ENCODE data around the gene PIP5K1A. TPM values are rescaled to one million over a fixed set of nuclear protein-coding genes. Genes with fewer than 3 reads are reported as not detected.
"Not testable (repeated sequence)": the region's sequence is repeated elsewhere in the genome, so short reads cannot be mapped to it uniquely, and the experiment has no call there.

Gene PIP5K1A
- total and polyA plus RNA-seq, 4 donors = 4.0 to 32.0 (median 13.6) TPM

- Histone ChIP-seq H3K27ac (ENCODE audit: low read depth in 1 of 2, low read length in 2 of 2) (no peak overlapping the region), H3K9me3 (ENCODE audit: control insufficient read depth in 4 of 4, low read length in 3 of 4) (no peaks in the 10 kb centered on the region), H3K36me3 (ENCODE audit: control insufficient read depth in 4 of 4, insufficient read depth in 3 of 4, low read depth in 1 of 4, low read length in 3 of 4) (peaks cover 0 to 6% (median 2%) of the 10 kb centered on the region in 4 donors), H3K27me3 (ENCODE audit: control insufficient read depth in 4 of 4, insufficient read depth in 4 of 4, low read length in 3 of 4) (no peaks in the 10 kb centered on the region), H3K9ac (ENCODE audit: low read depth in 1 of 2, low read length in 2 of 2) (no peak overlapping the region), H3K4me3 (ENCODE audit: low read depth in 1 of 3, low read length in 3 of 3) (no peak overlapping the region), H3K4me1 (ENCODE audit: control insufficient read depth in 4 of 4, insufficient read depth in 4 of 4, low read length in 3 of 4) (peaks cover 0 to 5% (median 0%) of the 10 kb centered on the region in 4 donors)
- DNase-seq (ENCODE audit: low spot score) = no peak
- TF ChIP-seq SP1 (IDR thresholded peaks at IDR 0.05) (no peak), EGR1 (IDR thresholded peaks at IDR 0.05; ENCODE audit: low read depth in 2 of 2) (no peak), FOXA2 (IDR thresholded peaks at IDR 0.05) (no peak), FOXA1 (IDR thresholded peaks at IDR 0.05) (no peak), YY1 (IDR thresholded peaks at IDR 0.05) (no peak), ZBTB33 (IDR thresholded peaks at IDR 0.05) (no peak), GABPA (IDR thresholded peaks at IDR 0.05 in 1 of 2, conservative IDR thresholded peaks at IDR 0.05 in 1 of 2) (no peak), JUND (IDR thresholded peaks at IDR 0.05) (no peak), RAD21 (IDR thresholded peaks at IDR 0.05) (no peak), HNF4A (conservative IDR thresholded peaks at IDR 0.05) (no peak), CTCF (IDR thresholded peaks at IDR 0.05; ENCODE audit: low read depth, low read length, missing input control) (no peak), RXRA (IDR thresholded peaks at IDR 0.05) (no peak), TAF1 (conservative IDR thresholded peaks at IDR 0.05) (no peak), HNF4G (IDR thresholded peaks at IDR 0.05) (no peak), NR2F2 (IDR thresholded peaks at IDR 0.05) (no peak)
- TF ChIP-seq, protein P1, sequence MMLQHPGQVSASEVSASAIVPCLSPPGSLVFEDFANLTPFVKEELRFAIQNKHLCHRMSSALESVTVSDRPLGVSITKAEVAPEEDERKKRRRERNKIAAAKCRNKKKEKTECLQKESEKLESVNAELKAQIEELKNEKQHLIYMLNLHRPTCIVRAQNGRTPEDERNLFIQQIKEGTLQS (IDR thresholded peaks at IDR 0.05) = no peak
- TF ChIP-seq, protein P2, sequence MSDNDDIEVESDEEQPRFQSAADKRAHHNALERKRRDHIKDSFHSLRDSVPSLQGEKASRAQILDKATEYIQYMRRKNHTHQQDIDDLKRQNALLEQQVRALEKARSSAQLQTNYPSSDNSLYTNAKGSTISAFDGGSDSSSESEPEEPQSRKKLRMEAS (IDR thresholded peaks at IDR 0.05) = no peak
- TF ChIP-seq, protein P3, sequence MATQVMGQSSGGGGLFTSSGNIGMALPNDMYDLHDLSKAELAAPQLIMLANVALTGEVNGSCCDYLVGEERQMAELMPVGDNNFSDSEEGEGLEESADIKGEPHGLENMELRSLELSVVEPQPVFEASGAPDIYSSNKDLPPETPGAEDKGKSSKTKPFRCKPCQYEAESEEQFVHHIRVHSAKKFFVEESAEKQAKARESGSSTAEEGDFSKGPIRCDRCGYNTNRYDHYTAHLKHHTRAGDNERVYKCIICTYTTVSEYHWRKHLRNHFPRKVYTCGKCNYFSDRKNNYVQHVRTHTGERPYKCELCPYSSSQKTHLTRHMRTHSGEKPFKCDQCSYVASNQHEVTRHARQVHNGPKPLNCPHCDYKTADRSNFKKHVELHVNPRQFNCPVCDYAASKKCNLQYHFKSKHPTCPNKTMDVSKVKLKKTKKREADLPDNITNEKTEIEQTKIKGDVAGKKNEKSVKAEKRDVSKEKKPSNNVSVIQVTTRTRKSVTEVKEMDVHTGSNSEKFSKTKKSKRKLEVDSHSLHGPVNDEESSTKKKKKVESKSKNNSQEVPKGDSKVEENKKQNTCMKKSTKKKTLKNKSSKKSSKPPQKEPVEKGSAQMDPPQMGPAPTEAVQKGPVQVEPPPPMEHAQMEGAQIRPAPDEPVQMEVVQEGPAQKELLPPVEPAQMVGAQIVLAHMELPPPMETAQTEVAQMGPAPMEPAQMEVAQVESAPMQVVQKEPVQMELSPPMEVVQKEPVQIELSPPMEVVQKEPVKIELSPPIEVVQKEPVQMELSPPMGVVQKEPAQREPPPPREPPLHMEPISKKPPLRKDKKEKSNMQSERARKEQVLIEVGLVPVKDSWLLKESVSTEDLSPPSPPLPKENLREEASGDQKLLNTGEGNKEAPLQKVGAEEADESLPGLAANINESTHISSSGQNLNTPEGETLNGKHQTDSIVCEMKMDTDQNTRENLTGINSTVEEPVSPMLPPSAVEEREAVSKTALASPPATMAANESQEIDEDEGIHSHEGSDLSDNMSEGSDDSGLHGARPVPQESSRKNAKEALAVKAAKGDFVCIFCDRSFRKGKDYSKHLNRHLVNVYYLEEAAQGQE (IDR thresholded peaks at IDR 0.05) = no peak
- WGBS = 80% methylated on average over 3 of the region's 3 CpGs
These were observed 75.6 kb downstream of the PIP5K1A start for GRCh38 chr1:151273924-151274466.

DNA sequence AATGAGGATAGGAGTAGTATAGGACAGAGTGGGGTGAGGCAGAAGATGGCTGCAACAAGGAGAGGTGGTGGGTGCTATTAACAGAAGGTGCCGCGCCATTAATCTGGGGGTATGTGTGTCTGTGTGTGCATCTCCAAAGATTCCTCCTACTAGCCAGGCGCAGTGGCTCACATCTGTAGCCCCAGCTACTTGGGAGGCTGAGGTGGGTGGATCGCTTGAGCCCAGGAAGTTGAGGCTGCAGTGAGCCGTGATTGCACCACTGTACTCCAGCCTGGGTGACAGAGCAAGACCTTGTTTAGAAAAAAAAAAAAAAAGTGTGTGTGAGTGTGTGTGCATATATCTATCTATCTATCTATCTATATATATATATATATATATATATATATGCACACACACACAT is 77.0 kb downstream of the PIP5K1A start:
- H3K4me1 ChIP-seq (ENCODE audit: control insufficient read depth in 4 of 4, insufficient read depth in 4 of 4, low read length in 3 of 4); H3K27me3 ChIP-seq (ENCODE audit: control insufficient read depth in 4 of 4, insufficient read depth in 4 of 4, low read length in 3 of 4); H3K9ac ChIP-seq (ENCODE audit: low read depth in 1 of 2, low read length in 2 of 2); H3K4me3 ChIP-seq (ENCODE audit: low read depth in 1 of 3, low read length in 3 of 3); H3K36me3 ChIP-seq (ENCODE audit: control insufficient read depth in 4 of 4, insufficient read depth in 3 of 4, low read depth in 1 of 4, low read length in 3 of 4); DNase-seq (ENCODE audit: low spot score); H3K27ac ChIP-seq (ENCODE audit: low read depth in 1 of 2, low read length in 2 of 2); H3K9me3 ChIP-seq (ENCODE audit: control insufficient read depth in 4 of 4, low read length in 3 of 4): not testable (repeated sequence)
- WGBS = 89% methylated on average over 5 of the region's 5 CpGs

All from liver (tissue), 9 donors.